Cortex of kidney (tissue), 1 donor: ENCODE results near the gene DLG1.

Experiments used
- DNase-seq: peaks from one replicate; lab custom pipeline; 2025; lab: John Stamatoyannopoulos, UW

Gene DLG1

DNA sequence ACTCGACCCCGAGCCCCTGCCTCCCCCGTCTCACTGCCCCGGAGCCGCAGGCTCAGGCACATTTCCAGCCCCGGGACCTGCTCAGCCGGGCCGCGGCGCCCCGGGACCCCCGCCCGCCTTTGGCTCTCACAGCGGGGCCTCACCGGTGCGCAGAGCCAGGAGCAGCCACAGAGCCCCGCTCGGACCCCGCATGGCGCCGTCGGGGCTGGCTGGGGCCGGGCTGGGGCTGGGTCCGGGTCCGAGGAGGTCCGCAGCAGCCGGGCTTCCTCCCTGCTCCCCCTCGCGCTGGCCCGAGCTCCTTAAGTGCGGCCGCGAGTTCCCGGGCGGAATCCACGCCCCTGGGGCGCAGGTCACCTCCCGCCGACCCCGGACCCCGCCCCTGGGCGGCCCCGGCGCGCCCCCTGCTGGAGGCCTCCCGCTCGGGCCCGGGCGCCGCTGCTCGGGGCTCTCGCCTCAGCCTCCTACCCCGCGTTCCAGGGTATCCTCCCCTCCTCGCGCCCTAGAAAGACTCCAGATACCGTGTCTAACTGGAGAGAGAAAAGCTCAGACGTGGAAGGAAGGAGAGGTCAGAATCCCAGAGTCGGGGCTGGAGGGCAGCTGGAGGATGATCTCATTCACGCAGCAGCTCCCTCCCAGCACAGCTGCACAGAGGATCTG, 268.8 kb downstream of the DLG1 start, which contains the start of gene MELTF:
TSS of gene MELTF (minus strand) at position 307 of the 657 bp plus-strand sequence. CDS start at position 192, 115 bp downstream.
- DNase-seq: no peak

DNA sequence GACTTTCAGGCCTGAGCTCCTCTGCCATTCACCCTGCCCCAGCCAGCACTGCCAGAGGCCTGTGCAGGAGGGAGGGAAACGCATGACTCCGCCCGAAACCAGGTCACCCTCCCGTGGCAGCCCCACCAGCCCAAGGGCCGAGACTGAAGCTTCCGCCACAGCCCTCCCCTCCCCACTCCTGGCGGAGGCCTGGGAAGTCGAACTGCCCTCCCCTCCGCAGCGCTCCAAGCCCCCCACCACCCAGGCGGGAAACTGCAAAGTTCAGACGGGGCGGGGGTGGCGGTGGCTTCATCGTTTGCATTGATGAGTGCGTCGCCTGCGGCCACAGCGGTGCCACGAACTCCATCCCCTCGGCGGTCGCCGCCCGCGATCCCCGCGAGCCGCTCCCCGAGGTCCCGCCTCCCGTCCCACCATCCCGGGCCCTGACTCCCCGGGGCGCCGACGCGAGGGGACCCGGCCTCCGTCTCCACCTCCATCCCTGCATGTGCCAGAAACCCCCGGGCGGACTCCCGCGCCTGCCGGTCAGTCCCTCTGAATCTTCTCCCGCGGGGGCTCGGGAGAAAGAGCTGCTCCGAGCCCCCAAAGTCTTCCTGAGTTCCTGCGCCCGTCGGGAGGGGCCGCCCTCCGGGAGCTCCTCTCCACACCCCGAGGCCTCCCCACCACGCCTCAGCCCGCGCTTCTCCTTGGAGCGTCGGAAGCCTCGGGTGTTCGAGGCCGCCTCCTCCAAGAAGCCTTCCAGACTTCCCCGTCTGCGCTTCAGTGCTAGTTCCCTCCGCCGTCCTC, 269.5 kb downstream of the DLG1 start:
- no peak for DNase-seq

- no peak for DNase-seq
These were observed 270.3 kb downstream of the DLG1 start for GRCh38 chr3:197027896-197028727.

DNA sequence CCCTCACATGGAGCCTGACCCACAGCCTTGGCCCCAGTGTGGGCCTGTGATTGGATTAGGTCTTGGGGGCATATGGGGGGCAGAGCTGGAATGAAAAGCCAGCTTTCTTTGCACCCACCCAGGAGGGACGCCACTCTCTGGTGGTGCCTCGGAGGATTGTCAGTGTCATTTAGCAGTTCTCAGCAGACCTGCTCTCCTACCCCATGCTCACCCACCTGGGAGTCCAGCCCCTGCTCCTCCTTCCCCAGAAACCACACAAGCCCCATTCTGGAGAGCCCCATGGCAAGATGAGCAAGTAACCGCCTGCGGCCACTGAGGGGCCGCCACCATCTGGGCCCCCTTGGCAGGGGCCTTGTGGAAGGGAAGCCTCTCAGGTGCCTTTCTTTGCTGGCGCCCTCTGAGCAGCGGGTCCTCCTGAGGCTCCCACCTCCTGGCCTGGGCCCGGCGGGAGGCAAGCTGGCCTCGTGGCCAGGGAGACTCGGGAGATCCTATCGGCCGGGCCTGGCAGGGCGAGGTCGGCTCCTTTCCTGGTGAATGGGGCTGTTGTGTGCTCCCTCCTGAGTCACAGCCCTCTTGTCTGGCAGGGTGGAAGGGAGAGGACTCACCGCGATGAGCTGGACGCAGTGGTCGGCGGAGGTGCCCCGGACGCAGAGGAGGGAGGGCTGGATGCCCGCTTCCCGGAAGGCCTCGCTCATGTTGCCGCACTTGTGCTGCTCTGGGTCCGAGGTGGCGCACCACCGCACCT, 271.1 kb downstream of the DLG1 start:
- no peak for DNase-seq

- no peak for DNase-seq
These were observed 271.9 kb downstream of the DLG1 start for GRCh38 chr3:197026481-197026866.

- DNase-seq: no peak
These were observed 272.5 kb downstream of the DLG1 start for GRCh38 chr3:197025736-197026480.

DNA sequence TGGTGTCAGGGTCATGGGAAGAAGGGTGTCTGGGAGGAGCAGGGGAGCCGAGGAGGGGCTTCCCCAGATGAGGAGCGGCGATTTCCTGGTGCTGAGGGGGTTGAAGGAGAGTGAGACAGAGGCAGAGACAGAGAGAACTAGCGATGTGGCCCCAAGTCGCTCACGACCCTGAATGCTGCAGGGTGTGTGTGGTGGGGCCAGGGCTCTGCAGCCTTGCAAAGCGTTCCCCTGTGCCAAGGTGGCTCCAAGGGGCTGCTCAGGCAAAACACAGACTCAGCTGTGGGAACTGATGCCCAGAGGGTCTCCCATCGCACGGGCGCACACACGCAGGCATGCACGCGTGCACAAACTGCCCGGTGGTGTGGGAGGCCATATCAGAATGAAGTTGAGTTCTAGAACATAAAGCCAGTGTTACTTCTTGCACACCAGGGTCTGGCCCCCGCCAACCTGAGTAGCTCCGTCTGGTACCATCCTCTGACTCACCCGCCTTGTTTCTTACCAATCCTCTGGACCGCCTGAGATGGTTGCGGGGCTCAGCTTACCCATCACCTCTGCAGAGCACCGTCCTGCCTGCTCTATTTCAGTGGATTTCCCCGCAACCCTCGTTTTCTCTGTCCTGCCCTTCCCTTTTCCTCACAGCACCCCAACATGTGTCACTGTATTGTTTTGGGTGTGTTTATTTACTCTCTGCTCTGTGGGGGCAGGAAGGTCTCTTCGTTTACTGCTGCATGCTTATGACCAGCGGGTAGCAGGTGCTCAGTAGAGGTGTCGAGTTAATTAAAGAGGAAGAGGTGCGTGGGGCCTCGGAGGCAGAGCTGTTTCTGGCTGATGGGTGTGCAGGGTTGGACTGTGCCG, 273.3 kb downstream of the DLG1 start:
- no peak for DNase-seq

GRCh38 chr3:197023998-197024651, 274.3 kb downstream of the DLG1 start:
- no peak for DNase-seq

DNA sequence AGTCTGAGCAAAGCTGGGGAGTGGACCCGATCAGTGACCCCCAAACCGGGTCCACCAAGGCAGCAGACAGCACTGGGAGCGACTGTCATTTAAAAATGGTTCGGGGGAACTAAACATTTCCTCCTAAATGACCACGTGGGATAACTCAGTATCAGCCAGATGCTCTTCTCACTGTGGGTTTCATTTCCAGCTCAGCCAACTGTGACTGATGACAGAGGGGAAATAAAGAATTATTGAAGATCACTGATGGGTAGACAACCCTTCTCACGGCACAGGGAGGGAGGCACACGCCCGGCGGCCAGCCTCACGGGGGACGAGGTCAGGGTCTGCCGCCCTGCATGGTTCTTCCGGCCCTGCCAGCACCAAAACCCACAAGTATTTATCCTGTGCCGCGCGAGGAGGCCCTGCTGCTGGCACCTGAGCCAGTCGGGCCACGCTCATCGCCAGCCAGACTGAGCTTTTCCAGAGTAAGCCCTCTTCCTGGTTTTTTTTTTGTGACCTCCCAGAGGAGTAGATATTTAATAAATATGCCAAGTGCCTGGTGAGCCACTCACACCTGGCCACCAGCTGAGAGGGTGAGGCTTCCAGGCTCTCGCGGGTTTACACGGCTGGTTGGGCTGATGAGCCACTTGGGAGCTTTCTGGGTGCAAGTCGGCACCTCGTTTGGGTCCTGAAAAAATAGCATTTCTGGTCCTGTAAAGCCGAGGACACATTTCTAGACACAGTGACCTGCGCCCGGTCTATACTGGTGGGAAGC, 275.0 kb downstream of the DLG1 start:
- DNase-seq: no peak

DNA sequence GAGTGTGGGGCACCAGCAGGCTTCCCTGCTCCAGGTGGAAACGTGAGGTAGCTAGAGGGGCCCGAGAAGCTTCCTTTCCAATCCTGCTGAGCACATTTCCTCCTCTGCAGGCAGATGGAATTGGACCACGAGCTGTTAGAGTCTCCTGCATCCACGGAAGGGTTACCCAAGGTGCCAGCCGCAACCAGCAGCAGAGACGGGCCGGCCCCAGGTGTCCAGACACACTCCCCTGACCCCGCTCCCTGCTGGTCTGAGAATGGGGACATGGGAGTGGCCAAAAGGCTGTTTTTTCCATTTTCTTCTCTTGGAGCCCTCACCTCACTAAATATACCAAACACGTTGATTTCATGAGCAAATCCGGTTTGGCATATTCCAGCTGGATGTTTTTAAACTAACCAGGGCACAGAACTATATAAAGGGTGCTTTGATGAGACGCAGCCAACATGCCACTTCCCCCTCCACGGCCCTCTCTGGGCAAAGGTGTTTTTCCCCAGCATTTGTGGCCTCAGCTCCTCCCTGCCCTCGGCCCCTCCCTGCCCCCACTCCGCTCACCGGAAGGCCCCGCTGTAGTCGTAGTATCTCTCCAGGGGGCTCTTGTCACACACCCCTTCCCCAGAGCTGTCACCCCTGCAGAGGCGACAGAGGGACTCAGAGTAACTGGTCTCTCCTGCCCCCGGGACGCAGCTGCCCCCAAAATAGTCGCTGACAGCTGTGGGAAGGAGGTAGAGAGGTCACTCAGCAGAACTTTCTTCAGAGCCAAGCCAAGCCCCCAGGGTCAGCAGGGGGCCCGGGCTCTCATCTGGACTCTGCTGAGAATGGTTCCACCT, 275.8 kb downstream of the DLG1 start:
- DNase-seq: no peak

DNA sequence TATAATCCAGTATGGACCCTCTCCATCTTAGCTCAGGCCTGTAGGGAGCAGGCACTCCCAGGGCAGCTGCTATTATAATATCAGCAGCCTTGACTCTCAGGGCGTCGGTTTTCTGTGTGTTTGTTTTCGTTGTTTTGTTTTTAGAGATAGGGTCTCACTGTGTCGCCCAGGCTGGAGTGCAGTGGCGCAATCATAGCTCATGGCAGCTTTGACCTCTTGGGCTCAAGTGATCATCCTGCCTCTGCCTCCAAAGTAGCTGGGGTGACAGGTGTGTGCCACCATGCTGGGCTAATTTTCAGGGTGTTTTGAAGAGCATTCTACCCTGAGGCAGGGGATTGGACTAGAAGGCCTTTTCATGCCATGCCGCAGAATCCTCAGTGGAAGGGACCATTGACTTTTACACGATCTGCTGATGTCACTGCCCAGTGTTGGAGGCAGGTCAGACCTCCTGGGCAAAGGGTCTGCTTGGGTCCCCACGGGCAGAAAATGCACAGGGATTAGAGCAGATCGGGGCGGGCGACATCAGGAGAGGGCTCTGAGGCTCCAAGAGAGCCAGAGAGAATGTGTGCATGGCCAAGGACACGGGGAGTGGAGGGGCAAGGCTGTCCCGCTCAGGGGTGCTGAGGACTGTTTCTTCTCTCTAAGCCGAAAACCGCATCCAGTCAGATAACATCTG, 276.5 kb downstream of the DLG1 start:
- no peak for DNase-seq

GRCh38 chr3:197021231-197021630, 277.2 kb downstream of the DLG1 start:
- DNase-seq: no peak

DNA sequence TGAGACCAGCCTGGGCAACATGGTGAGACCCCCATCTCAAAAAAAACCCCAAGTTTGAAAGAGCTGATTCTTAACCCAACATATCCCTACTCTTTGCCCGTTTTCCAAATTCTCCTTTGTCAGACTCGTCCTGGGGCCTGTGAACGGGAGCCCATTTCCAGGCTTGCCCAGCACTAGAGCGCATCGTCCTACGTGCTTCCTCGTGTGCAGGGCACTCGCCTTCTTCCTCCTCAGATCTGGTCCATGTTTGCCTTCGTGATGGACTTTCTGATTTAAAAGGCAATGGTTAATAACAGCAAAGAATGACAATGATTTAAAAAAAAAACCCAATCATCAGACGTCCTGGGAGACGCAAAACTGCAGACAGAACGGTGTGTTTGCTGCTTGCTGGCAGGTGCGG, 278.9 kb downstream of the DLG1 start:
- DNase-seq: no peak

GRCh38 chr3:197019021-197019420, 279.4 kb downstream of the DLG1 start:
- no peak for DNase-seq

DNA sequence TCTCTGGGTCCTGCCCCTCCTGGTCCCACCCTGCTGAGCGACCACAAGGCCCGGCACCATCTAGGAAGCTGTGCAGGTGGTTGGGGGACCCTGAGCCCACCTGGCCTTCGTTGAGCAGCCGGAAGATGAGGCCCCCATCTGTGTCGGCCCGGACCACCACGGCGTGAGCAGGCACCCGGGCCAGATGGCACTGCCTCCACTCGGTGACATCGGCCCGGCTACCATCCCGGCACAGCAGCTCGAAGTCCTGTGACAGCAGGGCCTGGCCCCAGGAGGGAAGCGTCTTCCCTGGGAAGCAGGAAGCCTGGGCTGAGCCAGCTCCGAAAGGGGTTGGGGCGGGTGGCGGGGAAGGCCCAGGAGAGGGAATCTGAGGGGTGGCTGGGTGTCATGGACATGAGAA, 281.4 kb downstream of the DLG1 start:
- no peak for DNase-seq

DNA sequence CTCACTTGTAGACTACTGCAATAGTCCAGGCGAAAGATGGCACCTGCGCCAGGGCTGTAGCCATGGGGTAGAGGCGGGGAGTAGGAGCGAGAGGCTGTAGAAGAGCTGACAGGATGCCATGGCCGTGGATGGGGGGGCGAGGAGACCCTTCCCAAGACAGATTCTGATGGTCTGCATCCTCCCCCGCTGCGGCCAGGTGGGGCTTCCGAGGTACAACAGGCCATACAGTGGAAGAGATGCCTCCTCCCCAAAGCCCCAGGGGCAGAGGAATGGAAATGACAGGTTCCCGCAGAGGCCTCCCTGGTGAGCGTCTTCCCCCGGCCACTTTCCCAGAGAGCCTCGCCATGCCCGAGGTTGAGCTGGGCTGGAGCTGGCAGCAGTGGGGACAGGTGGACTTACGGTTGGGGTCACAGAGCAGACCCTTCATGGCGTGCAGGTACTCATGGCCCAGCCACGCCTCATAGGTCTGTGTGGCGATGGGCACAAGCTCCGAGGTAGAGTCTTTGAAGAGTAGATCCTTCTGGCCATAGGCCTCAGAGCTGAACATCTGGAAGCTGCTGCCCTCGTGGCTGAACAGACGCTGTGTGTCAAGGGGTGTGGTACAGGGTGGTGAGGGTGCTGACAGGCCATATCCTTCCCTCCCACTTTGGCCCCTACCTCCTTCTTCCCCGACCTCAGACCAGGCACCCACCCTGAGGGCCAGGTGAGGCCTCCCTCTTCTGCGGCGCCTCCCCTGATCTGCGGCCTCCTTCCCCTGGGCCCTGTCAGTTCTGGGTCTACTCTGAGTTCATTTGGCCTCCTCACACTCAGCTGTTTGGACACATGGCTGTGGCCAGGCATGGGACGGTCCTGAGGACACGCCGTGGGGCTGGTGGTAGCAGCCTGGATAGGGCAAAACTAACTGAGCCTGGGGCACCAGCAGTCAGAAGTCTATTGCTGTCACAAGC, 282.3 kb downstream of the DLG1 start:
- no peak for DNase-seq
